Heart left ventricle (tissue), 13 donors: ENCODE results near the gene ZNF526.

Source experiments
- CTCF ChIP-seq, 12 donors: fragments of 200-600 bp; sonication (generic) in 4 of 12; IDR thresholded peaks; one replicate each; pipeline versions ENCODE4 v1.5.0 to v1.8.0; 2018 to 2022; ENCODE audit warnings: antibody characterized with exemption in 12 of 12, mild to moderate bottlenecking in 5 of 12
- POLR2A ChIP-seq, 2 donors: fragments of 450-650 bp; IDR thresholded peaks; one replicate each; pipeline ENCODE4 v1.6.1; 2017; ENCODE audit warnings: antibody characterized with exemption in 2 of 2, mild to moderate bottlenecking in 2 of 2, moderate library complexity in 2 of 2
- donor health status: ischemic (EF 13 %, LVEDD 7.1; RV severe dilation, severe dysfunction).
- donor health status: DM: no; HTN: yes; CAD: no.
- donor health status: DM: no; HTN: no; CAD: no.
- donor health status: ischemic (EF 25% LVEDD 6.9; RV normal size, moderate dysfunction).
- donor health status: ischemic (EF 25% LVEDD 5.7; RV mildly dilated, moderate dysfunction).
- donor health status: ischemic (EF 35%, LVEDD 5.7; RV mildly dilated, moderate dysfunction).
- donor health status: nonischemic (EF 11% LVEDD 7.7; RV severe dilation, severe dysfunction).
- donor health status: DM: yes; HTN: yes; CAD: no.
- donor health status: PGD.
- donor health status: ischemic (EF 29% LVEDD 5.4; RV normal size, mild dysfunction).
- donor health status: nonischemic (EF 23%, LVEDD 6.1; RV moderate dilation, normal function).

GRCh38 chr19:42229301-42229854 is 9.3 kb downstream of the ZNF526 start:
- TF ChIP-seq POLR2A (IDR thresholded peaks at IDR 0.05) (no peak), CTCF (IDR thresholded peaks at IDR 0.05) (no peak)
